Measurements from ENCODE around the gene RDH16.

Gene RDH16

GRCh38 chr12:56998316-56998715 is 40.9 kb upstream of the RDH16 start:
- H3K9me3 ChIP-seq (ENCODE audit: control insufficient read depth, low read length): no peaks in the 10 kb centered on the region
- no peak overlapping the region for H3K27ac ChIP-seq (ENCODE audit: insufficient read depth, low read depth, low read length, poor library complexity, severe bottlenecking)
- no peak overlapping the region for H3K4me3 ChIP-seq (ENCODE audit: insufficient read depth, low read depth, low read length)
- WGBS, 2 experiments: 95 to 97% methylated on average over 6 of the region's 6 CpGs
- peaks cover 30% of the 10 kb centered on the region for H3K36me3 ChIP-seq (ENCODE audit: control insufficient read depth, insufficient read depth, low read length)
- no peaks in the 10 kb centered on the region for H3K27me3 ChIP-seq (ENCODE audit: control insufficient read depth, insufficient read depth, low read length, poor library complexity, severe bottlenecking)
- H3K4me1 ChIP-seq (ENCODE audit: control insufficient read depth, insufficient read depth, low read length): no peaks in the 10 kb centered on the region

GRCh38 chr12:56996793-56997545 is 39.6 kb upstream of the RDH16 start:
- 90 to 93% methylated on average over 12 of the region's 12 CpGs for WGBS, 2 experiments
- Histone ChIP-seq H3K4me1 (ENCODE audit: control insufficient read depth, insufficient read depth, low read length) (no peaks in the 10 kb centered on the region), H3K36me3 (ENCODE audit: control insufficient read depth, insufficient read depth, low read length) (peaks cover 17% of the 10 kb centered on the region)

GRCh38 chr12:56995930-56996496 is 38.6 kb upstream of the RDH16 start:
- WGBS, 2 experiments: 91 to 95% methylated on average over 11 of the region's 11 CpGs
- Histone ChIP-seq H3K36me3 (ENCODE audit: control insufficient read depth, insufficient read depth, low read length) (peaks cover 10% of the 10 kb centered on the region), H3K27me3 (ENCODE audit: control insufficient read depth, insufficient read depth, low read length, poor library complexity, severe bottlenecking) (no peaks in the 10 kb centered on the region), H3K9me3 (ENCODE audit: control insufficient read depth, low read length) (no peaks in the 10 kb centered on the region), H3K4me3 (ENCODE audit: insufficient read depth, low read depth, low read length) (no peak overlapping the region), H3K4me1 (ENCODE audit: control insufficient read depth, insufficient read depth, low read length) (no peaks in the 10 kb centered on the region), H3K27ac (ENCODE audit: insufficient read depth, low read depth, low read length, poor library complexity, severe bottlenecking) (no peak overlapping the region)

More at GRCh38 chr12:56996793-56997545, 39.6 kb upstream of the RDH16 start:
- Histone ChIP-seq H3K27me3 (ENCODE audit: control insufficient read depth, insufficient read depth, low read length, poor library complexity, severe bottlenecking) (no peaks in the 10 kb centered on the region), H3K27ac (ENCODE audit: insufficient read depth, low read depth, low read length, poor library complexity, severe bottlenecking) (no peak overlapping the region), H3K9me3 (ENCODE audit: control insufficient read depth, low read length) (no peaks in the 10 kb centered on the region), H3K4me3 (ENCODE audit: insufficient read depth, low read depth, low read length) (no peak overlapping the region)

- H3K27me3 ChIP-seq (ENCODE audit: control insufficient read depth, insufficient read depth, low read length, poor library complexity, severe bottlenecking): no peaks in the 10 kb centered on the region
- H3K36me3 ChIP-seq (ENCODE audit: control insufficient read depth, insufficient read depth, low read length): peaks cover 3% of the 10 kb centered on the region
- H3K9me3 ChIP-seq (ENCODE audit: control insufficient read depth, low read length): no peaks in the 10 kb centered on the region
Measured at GRCh38 chr12:56995201-56995929, 38.0 kb upstream of the RDH16 start.

GRCh38 chr12:56994231-56994746 is 36.9 kb upstream of the RDH16 start:
- no peak overlapping the region for H3K27ac ChIP-seq (ENCODE audit: insufficient read depth, low read depth, low read length, poor library complexity, severe bottlenecking)
- H3K4me1 ChIP-seq (ENCODE audit: control insufficient read depth, insufficient read depth, low read length): no peaks in the 10 kb centered on the region
- H3K9me3 ChIP-seq (ENCODE audit: control insufficient read depth, low read length): no peaks in the 10 kb centered on the region
- 74 to 78% methylated on average over 10 of the region's 10 CpGs for WGBS, 2 experiments
- H3K4me3 ChIP-seq (ENCODE audit: insufficient read depth, low read depth, low read length): no peak overlapping the region
- no peaks in the 10 kb centered on the region for H3K36me3 ChIP-seq (ENCODE audit: control insufficient read depth, insufficient read depth, low read length)
- H3K27me3 ChIP-seq (ENCODE audit: control insufficient read depth, insufficient read depth, low read length, poor library complexity, severe bottlenecking): no peaks in the 10 kb centered on the region

More at GRCh38 chr12:56995201-56995929, 38.0 kb upstream of the RDH16 start:
- no peak overlapping the region for H3K27ac ChIP-seq (ENCODE audit: insufficient read depth, low read depth, low read length, poor library complexity, severe bottlenecking)
- no peak overlapping the region for H3K4me3 ChIP-seq (ENCODE audit: insufficient read depth, low read depth, low read length)
- H3K4me1 ChIP-seq (ENCODE audit: control insufficient read depth, insufficient read depth, low read length): no peaks in the 10 kb centered on the region
- 94 to 95% methylated on average over 26 of the region's 26 CpGs for WGBS, 2 experiments

GRCh38 chr12:56993346-56993745 is 35.9 kb upstream of the RDH16 start:
- Histone ChIP-seq H3K4me1 (ENCODE audit: control insufficient read depth, insufficient read depth, low read length) (no peaks in the 10 kb centered on the region), H3K9me3 (ENCODE audit: control insufficient read depth, low read length) (no peaks in the 10 kb centered on the region), H3K4me3 (ENCODE audit: insufficient read depth, low read depth, low read length) (no peak overlapping the region), H3K36me3 (ENCODE audit: control insufficient read depth, insufficient read depth, low read length) (no peaks in the 10 kb centered on the region), H3K27me3 (ENCODE audit: control insufficient read depth, insufficient read depth, low read length, poor library complexity, severe bottlenecking) (no peaks in the 10 kb centered on the region), H3K27ac (ENCODE audit: insufficient read depth, low read depth, low read length, poor library complexity, severe bottlenecking) (no peak overlapping the region)
- WGBS, 2 experiments: 80 to 81% methylated on average over 10 of the region's 10 CpGs

- Histone ChIP-seq H3K27ac (ENCODE audit: insufficient read depth, low read depth, low read length, poor library complexity, severe bottlenecking) (no peak overlapping the region), H3K4me1 (ENCODE audit: control insufficient read depth, insufficient read depth, low read length) (no peaks in the 10 kb centered on the region), H3K27me3 (ENCODE audit: control insufficient read depth, insufficient read depth, low read length, poor library complexity, severe bottlenecking) (no peaks in the 10 kb centered on the region), H3K4me3 (ENCODE audit: insufficient read depth, low read depth, low read length) (no peak overlapping the region), H3K9me3 (ENCODE audit: control insufficient read depth, low read length) (no peaks in the 10 kb centered on the region), H3K36me3 (ENCODE audit: control insufficient read depth, insufficient read depth, low read length) (no peaks in the 10 kb centered on the region)
- 92% methylated on average over 8 of the region's 8 CpGs for WGBS, 2 experiments
Measured at GRCh38 chr12:56991319-56992246, 34.2 kb upstream of the RDH16 start.

GRCh38 chr12:56990648-56991318 is 33.4 kb upstream of the RDH16 start:
- Histone ChIP-seq H3K9me3 (ENCODE audit: control insufficient read depth, low read length) (no peaks in the 10 kb centered on the region), H3K27ac (ENCODE audit: insufficient read depth, low read depth, low read length, poor library complexity, severe bottlenecking) (no peak overlapping the region), H3K4me1 (ENCODE audit: control insufficient read depth, insufficient read depth, low read length) (no peaks in the 10 kb centered on the region), H3K27me3 (ENCODE audit: control insufficient read depth, insufficient read depth, low read length, poor library complexity, severe bottlenecking) (no peaks in the 10 kb centered on the region), H3K4me3 (ENCODE audit: insufficient read depth, low read depth, low read length) (no peak overlapping the region), H3K36me3 (ENCODE audit: control insufficient read depth, insufficient read depth, low read length) (no peaks in the 10 kb centered on the region)
- WGBS, 2 experiments: 87 to 89% methylated on average over 7 of the region's 7 CpGs

GRCh38 chr12:56989861-56990610 is 32.6 kb upstream of the RDH16 start:
- Histone ChIP-seq H3K9me3 (ENCODE audit: control insufficient read depth, low read length) (no peaks in the 10 kb centered on the region), H3K27me3 (ENCODE audit: control insufficient read depth, insufficient read depth, low read length, poor library complexity, severe bottlenecking) (no peaks in the 10 kb centered on the region), H3K4me1 (ENCODE audit: control insufficient read depth, insufficient read depth, low read length) (no peaks in the 10 kb centered on the region), H3K27ac (ENCODE audit: insufficient read depth, low read depth, low read length, poor library complexity, severe bottlenecking) (no peak overlapping the region), H3K36me3 (ENCODE audit: control insufficient read depth, insufficient read depth, low read length) (no peaks in the 10 kb centered on the region), H3K4me3 (ENCODE audit: insufficient read depth, low read depth, low read length) (no peak overlapping the region)
- 94 to 99% methylated on average over 6 to 7 of the region's 7 CpGs for WGBS, 2 experiments
